ENCODE data around the gene BAIAP2L1. TPM values are rescaled to one million over a fixed set of nuclear protein-coding genes. Genes with fewer than 3 reads are reported as not detected.

BAIAP2L1 gene
- total and polyA plus RNA-seq, 9 of the 15 experiments (the other 6 are each of a cell fraction or from before 2014, with no cell fraction given), result 4.2 to 29.8 (median 15.5) TPM

DNA sequence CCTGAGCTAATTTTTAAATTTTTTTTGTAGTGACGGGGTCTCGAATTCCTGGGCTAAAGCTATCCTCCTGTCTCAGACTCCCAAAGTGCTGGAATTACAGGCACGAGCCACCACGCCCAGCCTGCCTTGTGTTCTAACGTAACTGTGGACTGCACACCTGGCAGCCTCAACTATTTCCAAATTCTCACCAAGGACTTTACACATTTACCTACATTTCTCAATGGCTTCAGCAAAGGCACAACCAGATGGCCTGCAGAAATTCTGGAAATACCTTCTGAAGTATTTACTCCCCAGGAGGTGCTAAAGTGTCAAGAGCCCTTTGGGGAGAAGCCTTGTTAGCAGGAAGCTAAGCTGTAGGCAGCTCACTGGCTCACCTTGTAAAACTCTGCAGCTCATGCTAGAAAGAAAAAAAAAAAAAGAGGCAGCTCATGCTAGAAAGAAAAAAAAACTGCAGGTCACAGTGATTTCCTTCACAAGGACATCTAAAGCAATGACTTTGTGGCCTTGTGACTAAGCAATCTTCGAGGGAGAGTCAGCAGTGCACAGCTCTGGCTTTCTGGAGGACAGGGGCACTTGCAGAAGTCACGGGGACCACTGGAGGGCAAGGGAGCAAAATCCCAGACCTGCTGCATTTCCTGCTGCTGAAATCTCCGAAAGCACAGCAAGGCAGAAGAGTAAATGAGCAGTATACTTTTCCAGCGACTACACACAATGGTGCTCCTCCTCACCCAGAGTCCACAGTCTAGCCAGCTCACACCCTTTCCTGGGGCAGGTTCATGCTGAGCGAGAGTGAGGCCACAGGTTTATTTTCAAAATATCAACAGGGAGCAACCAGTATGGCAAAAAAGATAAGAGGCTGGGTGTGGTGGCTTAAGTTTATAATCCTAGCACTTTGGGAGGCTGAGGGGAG, 40.4 kb downstream of the BAIAP2L1 start (continued):
- TF ChIP-seq ZFPM2 (CRISPR knock-in tag; IDR thresholded peaks at IDR 0.05) (no peak), EP400 (IDR thresholded peaks at IDR 0.05) (no peak; the same call in 1 of the 2 replicates), KLF6 (CRISPR knock-in tag; IDR thresholded peaks at IDR 0.05; ENCODE audit: borderline replicate concordance) (no peak), ATF7 (IDR thresholded peaks at IDR 0.05) (peak; percentile 47; the same call in 1 of the 2 replicates), RFX5 (IDR thresholded peaks at IDR 0.05; ENCODE audit: low read depth, low read length) (no peak), TAF7 (tag; IDR thresholded peaks at IDR 0.05) (no peak), EZH2 (IDR thresholded peaks at IDR 0.05; ENCODE audit: borderline replicate concordance, low read depth, low read length) (no peak), ETV6 (IDR thresholded peaks at IDR 0.05; ENCODE audit: borderline replicate concordance in 1 of 2, low read depth in 2 of 2, low read length in 1 of 2) (no peak), ETV6 (CRISPR knock-in tag; IDR thresholded peaks at IDR 0.05; ENCODE audit: borderline replicate concordance) (no peak), HDAC2 (IDR thresholded peaks at IDR 0.05) (peak; percentile 72; the same call in 1 of the 2 replicates), SP1 (CRISPR knock-in tag; IDR thresholded peaks at IDR 0.05) (no peak; the same call in 1 of the 2 replicates), ZBTB8A (IDR thresholded peaks at IDR 0.05; ENCODE audit: partially characterized antibody) (no peak), SREBF2 (CRISPR knock-in tag; IDR thresholded peaks at IDR 0.05) (0 out of 2 replicates have a peak, but pooled peaks have one; percentile 41), JUND (IDR thresholded peaks at IDR 0.05; ENCODE audit: borderline replicate concordance, low read depth, low read length) (peak; percentile 33; the same call in 1 of the 2 replicates), JUND (tag; IDR thresholded peaks at IDR 0.05; ENCODE audit: borderline replicate concordance, low read depth, low read length) (peak; percentile 22; the same call in 1 of the 3 replicates), ASH1L (IDR thresholded peaks at IDR 0.05; ENCODE audit: borderline replicate concordance, low read depth, partially characterized antibody) (no peak), ATF4 (CRISPR knock-in tag; IDR thresholded peaks at IDR 0.05) (no peak), ZNF766 (CRISPR knock-in tag; conservative IDR thresholded peaks at IDR 0.05) (no peak; the same call in 1 of the 2 replicates), PCBP2 (IDR thresholded peaks at IDR 0.05; ENCODE audit: low read depth, low read length, poor library complexity, severe bottlenecking) (no peak), USF1 (CRISPR knock-in tag; IDR thresholded peaks at IDR 0.05) (no peak), TBP (optimal IDR thresholded peaks at IDR 0.05; ENCODE audit: low read depth, low read length) (peak; percentile 10), SIX5 (IDR thresholded peaks at IDR 0.05; ENCODE audit: borderline replicate concordance in 1 of 2, insufficient read depth in 1 of 2, low read depth in 1 of 2, low read length in 2 of 2) (no peak), ZNF79 (CRISPR knock-in tag; IDR thresholded peaks at IDR 0.05; ENCODE audit: low read depth) (no peak), HDAC1 (IDR thresholded peaks at IDR 0.05) (peak in 1 of 2 experiments; percentile 87; a peak in 3 of 4 replicates), STAT5A (IDR thresholded peaks at IDR 0.05; ENCODE audit: borderline replicate concordance, low read length) (peak; percentile 61; the same call in 1 of the 2 replicates)
- TF ChIP-seq, protein P1, sequence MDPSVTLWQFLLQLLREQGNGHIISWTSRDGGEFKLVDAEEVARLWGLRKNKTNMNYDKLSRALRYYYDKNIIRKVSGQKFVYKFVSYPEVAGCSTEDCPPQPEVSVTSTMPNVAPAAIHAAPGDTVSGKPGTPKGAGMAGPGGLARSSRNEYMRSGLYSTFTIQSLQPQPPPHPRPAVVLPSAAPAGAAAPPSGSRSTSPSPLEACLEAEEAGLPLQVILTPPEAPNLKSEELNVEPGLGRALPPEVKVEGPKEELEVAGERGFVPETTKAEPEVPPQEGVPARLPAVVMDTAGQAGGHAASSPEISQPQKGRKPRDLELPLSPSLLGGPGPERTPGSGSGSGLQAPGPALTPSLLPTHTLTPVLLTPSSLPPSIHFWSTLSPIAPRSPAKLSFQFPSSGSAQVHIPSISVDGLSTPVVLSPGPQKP (CRISPR knock-in tag; IDR thresholded peaks at IDR 0.05), result no peak
